ENCODE results near the gene F2RL3.

Gene F2RL3

DNA sequence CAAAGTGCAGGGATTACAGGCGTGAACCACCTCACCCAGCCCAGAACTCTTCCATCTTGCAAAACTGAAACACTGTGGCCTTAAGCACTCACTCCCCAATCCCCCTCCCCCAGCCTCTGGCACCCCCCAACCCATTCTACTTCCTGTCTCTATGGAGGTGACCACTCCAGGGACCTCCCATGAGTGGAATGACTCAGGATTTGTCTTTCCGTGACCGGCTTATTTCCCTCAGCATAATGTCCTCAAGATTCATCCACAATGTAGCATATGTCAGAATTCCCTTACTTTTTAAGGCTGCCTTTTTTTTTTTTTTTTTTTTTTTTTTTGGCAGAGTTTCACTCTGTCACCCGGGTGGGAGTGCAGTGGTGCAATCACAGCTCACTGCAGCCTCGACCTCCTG is 3.6 kb upstream of the F2RL3 start:
- no peak overlapping the region for H3K27ac ChIP-seq
- TF ChIP-seq, protein P1, sequence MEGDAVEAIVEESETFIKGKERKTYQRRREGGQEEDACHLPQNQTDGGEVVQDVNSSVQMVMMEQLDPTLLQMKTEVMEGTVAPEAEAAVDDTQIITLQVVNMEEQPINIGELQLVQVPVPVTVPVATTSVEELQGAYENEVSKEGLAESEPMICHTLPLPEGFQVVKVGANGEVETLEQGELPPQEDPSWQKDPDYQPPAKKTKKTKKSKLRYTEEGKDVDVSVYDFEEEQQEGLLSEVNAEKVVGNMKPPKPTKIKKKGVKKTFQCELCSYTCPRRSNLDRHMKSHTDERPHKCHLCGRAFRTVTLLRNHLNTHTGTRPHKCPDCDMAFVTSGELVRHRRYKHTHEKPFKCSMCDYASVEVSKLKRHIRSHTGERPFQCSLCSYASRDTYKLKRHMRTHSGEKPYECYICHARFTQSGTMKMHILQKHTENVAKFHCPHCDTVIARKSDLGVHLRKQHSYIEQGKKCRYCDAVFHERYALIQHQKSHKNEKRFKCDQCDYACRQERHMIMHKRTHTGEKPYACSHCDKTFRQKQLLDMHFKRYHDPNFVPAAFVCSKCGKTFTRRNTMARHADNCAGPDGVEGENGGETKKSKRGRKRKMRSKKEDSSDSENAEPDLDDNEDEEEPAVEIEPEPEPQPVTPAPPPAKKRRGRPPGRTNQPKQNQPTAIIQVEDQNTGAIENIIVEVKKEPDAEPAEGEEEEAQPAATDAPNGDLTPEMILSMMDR (conservative IDR thresholded peaks at IDR 0.05) = no peak

DNA sequence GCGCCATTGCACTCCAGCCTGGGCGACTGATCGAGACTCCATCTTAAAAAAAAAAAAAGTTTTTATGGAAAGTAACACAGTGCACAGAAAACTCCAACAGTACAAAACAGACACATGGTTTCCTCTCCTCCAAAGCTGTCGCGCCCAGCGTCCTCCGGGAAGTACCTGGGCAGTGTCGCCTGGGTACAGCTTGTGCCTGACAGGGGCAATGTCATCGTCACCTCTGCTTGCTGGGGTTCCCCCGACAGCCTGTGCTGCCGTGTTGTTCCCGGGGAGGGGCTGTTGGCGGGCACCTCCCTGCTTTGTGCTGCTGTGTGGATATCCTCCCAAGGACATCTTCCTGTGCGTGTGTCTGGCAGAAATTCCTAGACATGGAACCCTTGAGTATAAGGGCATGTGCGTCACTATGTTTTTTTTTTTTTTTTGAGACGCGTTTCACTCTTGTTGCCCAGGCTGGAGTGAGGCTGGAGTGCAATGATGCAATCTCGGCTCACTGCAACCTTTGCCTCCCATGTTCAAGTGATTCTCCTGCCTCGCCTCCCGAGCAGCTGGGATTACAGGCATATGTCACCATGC is 2.4 kb upstream of the F2RL3 start:
- 0 out of 2 replicates have a peak overlapping the region, but pooled peaks have one; percentile 19 for H3K27ac ChIP-seq
- TF ChIP-seq, protein P1 (conservative IDR thresholded peaks at IDR 0.05) = no peak

DNA sequence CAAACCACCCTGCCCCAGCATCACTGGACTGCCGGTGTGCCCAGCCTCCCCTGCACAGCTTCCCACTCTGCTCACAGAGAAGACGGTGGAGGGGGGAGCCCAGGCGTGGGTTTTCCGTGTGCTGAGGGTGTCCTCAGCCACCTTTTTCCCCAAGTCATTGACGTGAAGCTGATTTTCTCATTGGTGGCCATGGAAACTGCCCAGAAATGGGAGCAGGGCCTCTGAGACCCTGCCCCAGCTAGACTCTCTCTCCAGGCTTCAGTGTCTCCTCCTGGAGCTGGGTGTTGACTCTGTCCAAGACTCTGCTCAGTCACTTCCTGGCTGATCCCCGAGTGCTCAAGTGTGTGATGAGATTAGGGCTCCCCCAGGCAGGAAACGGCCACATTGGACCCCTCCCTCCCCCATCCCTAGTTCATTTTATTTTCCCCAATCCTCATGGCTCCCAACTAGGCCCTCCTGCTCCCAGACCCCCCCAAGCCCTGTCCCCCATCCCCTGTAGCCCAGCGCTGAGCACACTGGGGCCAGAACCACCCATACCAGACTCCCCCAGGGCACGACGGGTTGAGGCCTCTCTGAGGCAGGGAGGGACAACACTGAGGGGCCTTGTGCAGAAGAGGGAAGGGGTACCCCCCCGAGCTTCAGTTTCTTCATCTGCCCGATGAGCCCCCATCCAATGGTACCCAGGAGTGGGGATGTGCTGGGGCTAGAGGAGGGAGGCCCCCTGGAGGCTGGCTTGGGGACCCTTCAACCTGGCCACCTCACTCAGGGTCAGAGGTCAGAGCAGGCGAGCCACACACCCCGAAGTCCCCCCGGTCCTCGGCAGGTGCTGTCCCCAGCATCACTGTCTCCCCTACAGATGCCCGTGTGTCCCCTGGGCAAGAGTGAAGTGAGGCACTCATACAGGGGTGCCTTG is 1.2 kb upstream of the F2RL3 start:
- TF ChIP-seq, protein P1 (conservative IDR thresholded peaks at IDR 0.05) = no peak
- no peak overlapping the region for H3K27ac ChIP-seq

DNA sequence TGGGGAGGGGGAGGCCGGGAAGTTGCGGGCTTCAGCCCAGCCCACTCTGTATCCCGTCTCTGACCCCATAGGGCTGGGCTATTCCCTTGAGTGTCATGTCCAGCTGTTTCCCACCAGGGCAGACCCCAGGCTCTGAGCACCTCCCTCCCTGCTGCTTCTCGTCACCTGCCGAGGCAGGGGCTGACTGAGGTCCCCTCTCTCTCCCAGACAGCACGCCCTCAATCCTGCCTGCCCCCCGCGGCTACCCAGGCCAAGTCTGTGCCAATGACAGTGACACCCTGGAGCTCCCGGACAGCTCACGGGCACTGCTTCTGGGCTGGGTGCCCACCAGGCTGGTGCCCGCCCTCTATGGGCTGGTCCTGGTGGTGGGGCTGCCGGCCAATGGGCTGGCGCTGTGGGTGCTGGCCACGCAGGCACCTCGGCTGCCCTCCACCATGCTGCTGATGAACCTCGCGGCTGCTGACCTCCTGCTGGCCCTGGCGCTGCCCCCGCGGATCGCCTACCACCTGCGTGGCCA is 625 bp downstream of the F2RL3 start:
- H3K27ac ChIP-seq = no peak overlapping the region
- TF ChIP-seq, protein P1 (conservative IDR thresholded peaks at IDR 0.05) = no peak

DNA sequence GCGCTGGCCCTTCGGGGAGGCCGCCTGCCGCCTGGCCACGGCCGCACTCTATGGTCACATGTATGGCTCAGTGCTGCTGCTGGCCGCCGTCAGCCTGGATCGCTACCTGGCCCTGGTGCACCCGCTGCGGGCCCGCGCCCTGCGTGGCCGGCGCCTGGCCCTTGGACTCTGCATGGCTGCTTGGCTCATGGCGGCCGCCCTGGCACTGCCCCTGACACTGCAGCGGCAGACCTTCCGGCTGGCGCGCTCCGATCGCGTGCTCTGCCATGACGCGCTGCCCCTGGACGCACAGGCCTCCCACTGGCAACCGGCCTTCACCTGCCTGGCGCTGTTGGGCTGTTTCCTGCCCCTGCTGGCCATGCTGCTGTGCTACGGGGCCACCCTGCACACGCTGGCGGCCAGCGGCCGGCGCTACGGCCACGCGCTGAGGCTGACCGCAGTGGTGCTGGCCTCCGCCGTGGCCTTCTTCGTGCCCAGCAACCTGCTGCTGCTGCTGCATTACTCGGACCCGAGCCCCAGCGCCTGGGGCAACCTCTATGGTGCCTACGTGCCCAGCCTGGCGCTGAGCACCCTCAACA is 1.2 kb downstream of the F2RL3 start:
- TF ChIP-seq, protein P1 (conservative IDR thresholded peaks at IDR 0.05) = no peak
- H3K27ac ChIP-seq = no peak overlapping the region

DNA sequence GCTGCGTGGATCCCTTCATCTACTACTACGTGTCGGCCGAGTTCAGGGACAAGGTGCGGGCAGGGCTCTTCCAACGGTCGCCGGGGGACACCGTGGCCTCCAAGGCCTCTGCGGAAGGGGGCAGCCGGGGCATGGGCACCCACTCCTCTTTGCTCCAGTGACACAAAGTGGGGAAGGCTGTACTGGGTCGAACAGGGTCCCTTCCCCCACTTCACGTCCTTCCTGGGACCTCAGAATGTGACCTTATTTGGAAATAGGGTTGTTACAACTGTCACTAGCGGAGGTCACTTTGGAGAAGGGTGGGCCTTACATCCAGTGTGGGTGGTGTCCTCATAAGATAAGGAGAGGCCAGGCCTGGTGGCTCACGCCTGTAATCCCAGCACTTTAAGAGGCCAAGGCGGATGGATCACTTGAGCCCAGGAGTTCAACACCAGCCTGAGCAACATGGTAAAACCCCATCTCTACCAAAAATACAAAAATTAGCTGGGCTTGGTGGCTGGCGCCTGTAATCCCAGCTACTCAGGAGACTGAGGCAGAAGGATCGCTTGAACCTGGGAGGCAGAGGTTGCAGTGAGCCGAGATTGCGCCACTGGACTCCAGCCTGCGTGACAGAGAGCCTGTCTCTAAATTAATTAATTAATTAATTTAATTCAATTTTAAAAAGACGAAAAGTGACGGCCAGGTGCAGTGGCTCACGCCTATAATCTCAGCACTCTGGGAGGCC is 1.8 kb downstream of the F2RL3 start:
- no peak overlapping the region for H3K27ac ChIP-seq
- TF ChIP-seq, protein P1 (conservative IDR thresholded peaks at IDR 0.05) = no peak
